Panc1 (cell line): ENCODE data around the gene IFIT3.

Source experiments
- POLR2AphosphoS5 ChIP-seq: IDR thresholded peaks from 2 replicates; pipeline ENCODE4 v1.6.1; 2012; ENCODE audit warnings: mild to moderate bottlenecking, low read depth, low read length, moderate library complexity
- TCF7L2 ChIP-seq: IDR thresholded peaks from 2 replicates; pipeline ENCODE4 v1.6.1; 2011; ENCODE audit warnings: mild to moderate bottlenecking, low read depth, low read length, inconsistent platforms
- TF ChIP-seq, protein P1 (sequence below): fragments of 450-650 bp; IDR thresholded peaks from 2 replicates; pipeline ENCODE4 v1.5.1; 2017; ENCODE audit warnings: mild to moderate bottlenecking

DNA sequence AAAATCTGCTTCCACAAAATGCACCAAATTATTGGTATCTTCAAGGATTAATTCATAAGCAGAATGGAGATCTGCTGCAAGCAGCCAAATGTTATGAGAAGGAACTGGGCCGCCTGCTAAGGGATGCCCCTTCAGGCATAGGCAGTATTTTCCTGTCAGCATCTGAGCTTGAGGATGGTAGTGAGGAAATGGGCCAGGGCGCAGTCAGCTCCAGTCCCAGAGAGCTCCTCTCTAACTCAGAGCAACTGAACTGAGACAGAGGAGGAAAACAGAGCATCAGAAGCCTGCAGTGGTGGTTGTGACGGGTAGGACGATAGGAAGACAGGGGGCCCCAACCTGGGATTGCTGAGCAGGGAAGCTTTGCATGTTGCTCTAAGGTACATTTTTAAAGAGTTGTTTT, 12.1 kb downstream of the IFIT3 start:
- TF ChIP-seq, protein P1, sequence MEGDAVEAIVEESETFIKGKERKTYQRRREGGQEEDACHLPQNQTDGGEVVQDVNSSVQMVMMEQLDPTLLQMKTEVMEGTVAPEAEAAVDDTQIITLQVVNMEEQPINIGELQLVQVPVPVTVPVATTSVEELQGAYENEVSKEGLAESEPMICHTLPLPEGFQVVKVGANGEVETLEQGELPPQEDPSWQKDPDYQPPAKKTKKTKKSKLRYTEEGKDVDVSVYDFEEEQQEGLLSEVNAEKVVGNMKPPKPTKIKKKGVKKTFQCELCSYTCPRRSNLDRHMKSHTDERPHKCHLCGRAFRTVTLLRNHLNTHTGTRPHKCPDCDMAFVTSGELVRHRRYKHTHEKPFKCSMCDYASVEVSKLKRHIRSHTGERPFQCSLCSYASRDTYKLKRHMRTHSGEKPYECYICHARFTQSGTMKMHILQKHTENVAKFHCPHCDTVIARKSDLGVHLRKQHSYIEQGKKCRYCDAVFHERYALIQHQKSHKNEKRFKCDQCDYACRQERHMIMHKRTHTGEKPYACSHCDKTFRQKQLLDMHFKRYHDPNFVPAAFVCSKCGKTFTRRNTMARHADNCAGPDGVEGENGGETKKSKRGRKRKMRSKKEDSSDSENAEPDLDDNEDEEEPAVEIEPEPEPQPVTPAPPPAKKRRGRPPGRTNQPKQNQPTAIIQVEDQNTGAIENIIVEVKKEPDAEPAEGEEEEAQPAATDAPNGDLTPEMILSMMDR: no peak
- TF ChIP-seq POLR2AphosphoS5 (no peak), TCF7L2 (no peak)
